Lower leg skin (tissue), 3 donors: Measurements from ENCODE around the gene HMBS.

Experiments
- POLR2A ChIP-seq, 2 donors: fragments of 450-650 bp; IDR thresholded peaks; one replicate each; pipeline ENCODE4 v1.6.1; 2016 to 2017; ENCODE audit warnings: antibody characterized with exemption in 2 of 2, mild to moderate bottlenecking in 1 of 2, moderate library complexity in 1 of 2
- TF ChIP-seq, protein P1 (sequence below), 3 donors: fragments of 450-650 bp; IDR thresholded peaks; one replicate each; pipeline ENCODE4 v1.5.1; 2016; ENCODE audit warnings: antibody characterized with exemption in 3 of 3, mild to moderate bottlenecking in 3 of 3, moderate library complexity in 2 of 3

DNA sequence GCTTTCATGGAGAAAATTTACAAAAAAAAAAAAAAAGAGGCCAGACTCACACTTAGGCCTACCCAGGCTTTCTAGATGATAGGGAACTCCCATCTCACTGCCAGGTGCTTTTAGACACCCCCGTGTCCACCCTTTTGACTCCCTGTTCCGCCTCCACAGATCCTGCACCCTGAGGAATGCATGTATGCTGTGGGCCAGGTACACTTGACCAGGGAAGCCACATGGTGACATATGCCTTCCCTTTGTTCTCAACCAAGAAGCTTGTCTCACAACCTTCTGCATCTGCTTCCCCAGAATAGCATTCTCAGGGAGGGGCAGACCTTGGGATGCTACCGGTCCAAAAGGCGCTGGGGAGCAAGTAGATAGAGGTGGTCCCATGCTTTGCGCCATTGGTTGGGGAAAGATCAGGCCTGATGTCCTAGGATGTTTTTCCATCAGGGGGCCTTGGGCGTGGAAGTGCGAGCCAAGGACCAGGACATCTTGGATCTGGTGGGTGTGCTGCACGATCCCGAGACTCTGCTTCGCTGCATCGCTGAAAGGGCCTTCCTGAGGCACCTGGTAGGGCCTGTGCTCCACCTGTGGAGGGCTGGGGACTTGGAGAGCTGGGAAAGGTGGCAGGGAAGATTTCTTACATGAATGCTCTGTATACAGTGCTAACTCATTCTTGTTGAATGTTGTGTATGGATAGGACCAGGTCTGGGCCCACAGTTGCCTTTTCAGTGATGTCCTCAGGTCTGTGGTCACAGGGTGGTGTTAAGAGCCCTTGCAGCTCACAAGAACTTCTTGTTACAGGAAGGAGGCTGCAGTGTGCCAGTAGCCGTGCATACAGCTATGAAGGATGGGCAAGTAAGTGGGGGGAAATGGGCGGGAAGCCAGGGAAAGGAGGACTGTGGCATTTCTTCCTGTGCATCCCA is 7.5 kb downstream of the HMBS start:
- TF ChIP-seq, protein P1, sequence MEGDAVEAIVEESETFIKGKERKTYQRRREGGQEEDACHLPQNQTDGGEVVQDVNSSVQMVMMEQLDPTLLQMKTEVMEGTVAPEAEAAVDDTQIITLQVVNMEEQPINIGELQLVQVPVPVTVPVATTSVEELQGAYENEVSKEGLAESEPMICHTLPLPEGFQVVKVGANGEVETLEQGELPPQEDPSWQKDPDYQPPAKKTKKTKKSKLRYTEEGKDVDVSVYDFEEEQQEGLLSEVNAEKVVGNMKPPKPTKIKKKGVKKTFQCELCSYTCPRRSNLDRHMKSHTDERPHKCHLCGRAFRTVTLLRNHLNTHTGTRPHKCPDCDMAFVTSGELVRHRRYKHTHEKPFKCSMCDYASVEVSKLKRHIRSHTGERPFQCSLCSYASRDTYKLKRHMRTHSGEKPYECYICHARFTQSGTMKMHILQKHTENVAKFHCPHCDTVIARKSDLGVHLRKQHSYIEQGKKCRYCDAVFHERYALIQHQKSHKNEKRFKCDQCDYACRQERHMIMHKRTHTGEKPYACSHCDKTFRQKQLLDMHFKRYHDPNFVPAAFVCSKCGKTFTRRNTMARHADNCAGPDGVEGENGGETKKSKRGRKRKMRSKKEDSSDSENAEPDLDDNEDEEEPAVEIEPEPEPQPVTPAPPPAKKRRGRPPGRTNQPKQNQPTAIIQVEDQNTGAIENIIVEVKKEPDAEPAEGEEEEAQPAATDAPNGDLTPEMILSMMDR (IDR thresholded peaks at IDR 0.05) = no peak
- TF ChIP-seq POLR2A (IDR thresholded peaks at IDR 0.05) = no peak
